Loucy (cell line): ENCODE measurements around the gene TSGA10.

Experiments used
- EZH2phosphoT487 ChIP-seq: fragments of 200-600 bp; IDR thresholded peaks from 2 replicates; pipeline ENCODE4 v1.6.1; 2018; ENCODE audit warnings: antibody characterized with exemption, mild to moderate bottlenecking, moderate library complexity, borderline replicate concordance
- TF ChIP-seq, protein P1 (sequence below): fragments of 200-600 bp; sonication (generic); conservative IDR thresholded peaks from 2 replicates; pipeline ENCODE4 v1.5.1; 2014; ENCODE audit warnings: mild to moderate bottlenecking, antibody characterized with exemption, low read length

DNA sequence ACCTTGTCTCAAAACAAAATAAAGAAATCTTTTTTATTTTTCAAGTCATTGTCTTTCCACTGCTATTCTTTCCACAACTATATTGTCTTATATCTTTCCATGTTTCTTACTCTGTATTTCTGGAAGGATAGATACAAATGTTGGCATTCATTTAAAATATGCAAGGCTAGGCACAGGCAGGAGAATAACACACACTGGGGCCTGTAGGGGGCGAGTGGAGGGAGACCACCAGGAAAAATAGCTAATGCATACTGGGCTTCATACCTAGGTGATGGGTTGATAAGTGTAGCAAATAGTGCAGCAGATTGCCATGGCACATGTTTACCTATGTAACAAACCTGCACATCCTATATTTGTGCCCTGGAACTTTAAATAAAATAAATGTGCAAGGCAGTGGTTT lies 35.8 kb upstream of the TSGA10 start:
- TF ChIP-seq, protein P1, sequence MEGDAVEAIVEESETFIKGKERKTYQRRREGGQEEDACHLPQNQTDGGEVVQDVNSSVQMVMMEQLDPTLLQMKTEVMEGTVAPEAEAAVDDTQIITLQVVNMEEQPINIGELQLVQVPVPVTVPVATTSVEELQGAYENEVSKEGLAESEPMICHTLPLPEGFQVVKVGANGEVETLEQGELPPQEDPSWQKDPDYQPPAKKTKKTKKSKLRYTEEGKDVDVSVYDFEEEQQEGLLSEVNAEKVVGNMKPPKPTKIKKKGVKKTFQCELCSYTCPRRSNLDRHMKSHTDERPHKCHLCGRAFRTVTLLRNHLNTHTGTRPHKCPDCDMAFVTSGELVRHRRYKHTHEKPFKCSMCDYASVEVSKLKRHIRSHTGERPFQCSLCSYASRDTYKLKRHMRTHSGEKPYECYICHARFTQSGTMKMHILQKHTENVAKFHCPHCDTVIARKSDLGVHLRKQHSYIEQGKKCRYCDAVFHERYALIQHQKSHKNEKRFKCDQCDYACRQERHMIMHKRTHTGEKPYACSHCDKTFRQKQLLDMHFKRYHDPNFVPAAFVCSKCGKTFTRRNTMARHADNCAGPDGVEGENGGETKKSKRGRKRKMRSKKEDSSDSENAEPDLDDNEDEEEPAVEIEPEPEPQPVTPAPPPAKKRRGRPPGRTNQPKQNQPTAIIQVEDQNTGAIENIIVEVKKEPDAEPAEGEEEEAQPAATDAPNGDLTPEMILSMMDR, result peak; percentile 51
- no peak for TF ChIP-seq EZH2phosphoT487
